ENCODE results near the gene MERTK.
"Not testable (repeated sequence)": the region's sequence is repeated elsewhere in the genome, so short reads cannot be mapped to it uniquely, and the experiment has no call there.

Gene MERTK

DNA sequence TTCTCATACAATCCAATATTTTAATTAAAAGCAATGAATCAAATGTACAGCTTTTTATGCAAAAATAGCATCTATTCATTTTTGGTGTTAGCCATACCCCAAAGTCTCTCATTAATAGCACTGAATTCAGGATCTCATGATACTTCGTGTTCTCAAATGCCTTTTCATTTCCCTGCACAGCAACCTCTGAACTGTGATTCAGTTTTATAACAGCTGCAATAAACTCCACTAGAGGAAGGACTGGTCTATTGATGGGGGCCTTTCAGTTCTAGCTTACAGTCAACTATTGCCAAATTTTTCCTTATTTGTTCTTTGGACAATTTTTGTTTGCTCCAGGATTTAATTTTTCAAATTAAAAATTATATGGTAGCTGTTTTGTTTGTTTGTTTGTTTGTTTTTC is 151.9 kb downstream of the MERTK start:
- DNase-seq: no peak
- intact Hi-C loops (cut with DNase I): loop anchor here (5.0 to 10.0 kb wide), 2 partner anchors 153 to 224 kb away; partner anchors contain the start of genes MERTK and ZC3H6

DNA sequence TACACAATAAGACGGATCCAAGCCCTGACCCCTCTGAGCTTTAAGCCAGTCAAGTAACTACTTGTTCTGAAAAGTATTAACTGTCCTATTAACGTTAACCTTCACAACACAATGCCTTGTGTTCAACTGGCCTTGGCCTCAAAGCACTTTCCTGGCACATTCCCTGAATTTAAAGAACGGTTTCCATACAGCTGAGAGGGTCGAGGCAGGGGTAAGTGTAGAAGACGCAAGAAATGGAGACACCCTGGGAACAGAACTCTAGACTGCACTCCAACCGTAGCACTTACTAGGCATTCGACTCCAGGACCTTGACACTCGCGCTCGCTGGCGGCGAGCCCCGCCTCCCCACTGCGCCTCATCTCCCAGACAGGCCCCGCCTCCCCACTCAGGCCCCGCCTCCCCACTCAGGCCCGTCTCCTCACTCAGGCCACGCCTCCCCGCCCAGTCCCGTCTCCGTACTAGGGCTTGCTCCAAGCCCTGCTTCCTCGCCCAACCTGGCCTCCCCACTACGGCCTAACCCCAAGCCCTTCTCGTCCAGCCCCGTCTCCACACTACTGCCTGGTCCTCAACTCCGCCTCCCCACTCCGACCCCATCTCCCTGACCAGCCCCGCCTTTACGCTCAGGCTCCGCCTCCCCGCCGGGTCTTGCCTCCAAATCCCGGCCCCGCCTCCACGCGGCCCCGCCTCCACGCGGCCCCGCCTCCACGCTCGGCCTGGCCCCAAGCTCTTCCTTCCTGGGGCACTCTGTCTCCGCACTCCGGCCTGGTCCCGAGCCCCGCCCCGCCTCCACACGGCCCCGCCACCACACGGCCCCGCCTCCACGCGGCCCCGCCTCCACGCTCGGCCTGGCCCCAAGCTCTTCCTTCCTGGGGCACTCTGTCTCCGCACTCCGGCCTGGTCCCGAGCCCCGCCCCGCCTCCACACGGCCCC is 155.8 kb downstream of the MERTK start:
- intact Hi-C loops (cut with DNase I): loop anchor here (5.0 to 10.0 kb wide), 2 partner anchors 157 to 221 kb away; partner anchors contain the start of genes MERTK and ZC3H6

DNA sequence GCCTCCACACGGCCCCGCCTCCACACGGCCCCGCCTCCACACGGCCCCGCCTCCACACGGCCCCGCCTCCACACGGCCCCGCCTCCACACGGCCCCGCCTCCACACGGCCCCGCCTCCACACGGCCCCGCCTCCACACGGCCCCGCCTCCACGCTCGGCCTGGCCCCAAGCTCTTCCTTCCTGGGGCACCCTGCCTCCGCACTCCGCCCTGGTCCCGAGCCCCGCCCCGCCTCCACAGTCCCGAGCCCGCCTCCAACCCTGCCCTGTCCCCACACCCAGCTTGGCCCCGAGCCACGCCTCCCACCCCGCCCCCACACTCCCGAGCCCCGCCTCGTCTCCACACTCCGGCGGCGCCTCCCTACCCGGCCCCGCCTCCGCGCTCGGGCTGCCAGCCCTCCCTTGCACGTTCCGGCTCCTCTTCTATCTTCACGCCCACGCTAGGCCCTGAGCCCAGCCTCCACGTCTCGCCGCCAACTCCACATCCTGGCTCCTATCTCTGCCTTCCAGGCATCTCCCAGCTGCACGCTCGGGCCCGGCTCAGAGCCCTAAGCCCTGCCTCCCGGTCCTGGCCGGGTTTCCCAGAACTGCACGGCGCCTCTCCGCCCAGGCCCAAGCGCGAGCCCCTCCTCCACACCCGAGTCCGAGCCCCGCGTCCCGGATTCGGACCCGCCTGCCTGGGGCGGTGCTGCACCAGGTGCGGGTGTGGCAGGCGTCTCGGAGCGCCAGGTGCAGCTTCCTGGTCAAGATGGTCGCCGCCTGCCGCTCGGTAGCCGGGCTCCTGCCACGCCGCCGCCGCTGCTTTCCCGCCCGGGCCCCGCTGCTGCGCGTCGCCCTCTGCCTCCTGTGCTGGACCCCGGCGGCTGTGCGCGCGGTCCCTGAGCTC is 156.7 kb downstream of the MERTK start, which contains the start of gene TMEM87B:
Gene TMEM87B, plus strand, starts transcription at position 423 of the 883 bp plus-strand sequence. Its CDS starts 323 bp downstream, at position 746.
- intact Hi-C loops (cut with DNase I): loop anchor here (5.0 to 10.0 kb wide), 2 partner anchors 158 to 220 kb away; partner anchors contain the start of genes MERTK and ZC3H6

More for the DNA sequence above, 155.8 kb downstream of the MERTK start:
- DNase-seq: peak; percentile 95 to 99 (median 98)

DNA sequence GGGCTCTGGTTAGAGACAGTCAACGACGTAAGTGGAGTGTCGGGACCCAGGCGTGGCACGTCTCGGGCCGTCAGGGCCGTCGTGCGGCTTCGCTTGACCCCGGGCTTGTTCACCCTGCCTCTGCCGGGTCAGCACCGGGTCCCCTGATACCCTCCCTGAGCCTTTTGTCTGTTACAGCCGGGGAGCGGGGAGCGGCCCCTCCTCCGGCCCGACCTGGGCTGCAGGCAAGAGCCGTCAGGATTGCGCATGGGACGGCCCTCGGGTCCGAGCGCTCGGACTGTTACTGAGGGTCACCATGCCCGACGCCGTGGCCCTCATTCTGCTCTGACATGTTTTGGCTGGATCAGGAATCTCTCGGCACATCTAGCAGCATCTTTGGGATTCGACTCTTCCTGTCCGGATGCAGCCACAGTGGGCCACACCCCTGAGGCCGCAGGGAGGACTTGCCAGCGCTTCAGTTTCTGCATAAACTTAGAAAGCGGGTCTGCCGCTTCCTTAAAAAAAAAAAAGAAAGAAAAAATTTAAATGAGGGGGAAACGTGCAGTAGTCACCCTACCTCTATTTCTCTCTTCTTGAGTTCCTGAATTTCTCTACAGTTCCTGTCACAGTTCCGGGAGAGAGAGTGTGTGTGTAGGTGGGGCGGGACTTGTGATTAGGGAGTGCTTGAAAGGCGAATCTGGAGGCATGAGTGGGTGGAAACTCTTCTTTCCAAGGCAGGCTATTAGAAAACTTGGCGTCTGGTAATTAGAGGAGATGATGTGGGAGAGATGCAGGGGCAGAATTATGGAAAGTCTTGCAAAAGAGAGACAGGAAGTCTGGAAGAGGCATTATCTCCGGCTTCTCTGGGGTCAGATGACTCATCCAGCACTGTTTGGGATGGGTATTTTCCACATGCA is 157.6 kb downstream of the MERTK start:
- intact Hi-C loops (cut with DNase I): loop anchor here (10.0 kb wide), 1 partner anchor 219 kb away; the partner anchor contains the start of gene ZC3H6

More for the DNA sequence above, 156.7 kb downstream of the MERTK start, which contains the start of gene TMEM87B:
- DNase-seq: peak; percentile 88 to 99 (median 97)

DNA sequence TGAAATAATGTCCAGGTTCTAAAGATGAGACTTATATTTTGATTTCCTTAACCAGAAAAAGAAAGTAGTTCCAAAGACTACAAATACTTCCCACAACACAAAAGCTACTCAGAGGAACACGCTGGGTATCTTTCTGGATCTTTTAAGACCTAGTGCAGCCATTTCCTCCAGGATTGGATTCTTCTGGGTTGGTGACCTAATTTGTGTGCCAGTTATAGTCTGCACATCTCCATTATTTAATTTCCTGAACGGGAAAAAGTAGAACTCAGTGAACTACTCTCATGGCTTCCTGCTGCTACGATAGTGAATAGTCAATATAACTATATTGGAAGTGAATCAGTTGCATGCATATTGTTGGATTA is 158.2 kb downstream of the MERTK start:
- DNase-seq: no peak
- intact Hi-C loops (cut with DNase I): loop anchor here (10.0 kb wide), 1 partner anchor 218 kb away; the partner anchor contains the start of gene ZC3H6

More for the DNA sequence above, 157.6 kb downstream of the MERTK start:
- peak; percentile 34 to 89 (median 65) for DNase-seq

DNA sequence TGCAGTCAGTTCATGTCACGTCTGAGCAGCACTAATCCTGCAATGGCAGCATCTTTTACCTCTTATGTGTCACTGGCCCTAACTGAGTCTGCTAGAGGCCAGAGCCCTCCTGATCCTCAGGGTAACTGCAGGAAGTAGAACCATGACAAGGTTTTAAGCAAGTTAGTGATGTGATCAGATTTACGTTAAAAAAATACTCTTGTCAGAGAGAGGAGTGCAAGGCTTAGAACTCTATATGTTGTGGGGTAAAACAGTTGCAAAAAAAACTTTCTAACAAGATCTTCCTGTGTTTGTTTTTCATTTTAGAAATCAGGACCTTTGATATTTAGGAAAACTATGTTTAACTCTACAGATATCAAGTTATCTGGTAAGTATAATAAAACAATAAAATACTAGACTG is 161.3 kb downstream of the MERTK start:
- intact Hi-C loops (cut with DNase I): loop anchor here (10.0 kb wide), 1 partner anchor 215 kb away; the partner anchor contains the start of gene ZC3H6
- DNase-seq: no peak

DNA sequence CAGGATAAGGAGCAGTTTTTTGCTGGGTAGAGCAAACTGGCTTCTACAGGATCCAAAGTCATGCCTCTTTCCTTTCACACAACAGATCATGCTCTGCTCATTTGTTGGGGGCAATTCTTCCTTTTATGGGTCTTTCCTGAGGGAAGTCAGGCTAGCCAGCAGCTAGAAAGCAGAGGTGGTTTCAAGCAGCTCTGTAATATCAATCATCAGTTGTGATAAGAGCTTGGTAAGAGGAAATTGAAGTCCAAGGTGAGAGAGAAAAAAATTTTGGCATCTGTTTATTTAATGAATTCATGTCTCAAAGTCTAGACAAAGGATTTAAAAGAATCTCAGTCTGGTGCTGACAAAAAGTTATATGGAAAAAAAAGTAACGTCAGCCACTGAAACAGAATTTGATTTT is 162.9 kb downstream of the MERTK start:
- no peak for DNase-seq
- intact Hi-C loops (cut with DNase I): no loop called here

DNA sequence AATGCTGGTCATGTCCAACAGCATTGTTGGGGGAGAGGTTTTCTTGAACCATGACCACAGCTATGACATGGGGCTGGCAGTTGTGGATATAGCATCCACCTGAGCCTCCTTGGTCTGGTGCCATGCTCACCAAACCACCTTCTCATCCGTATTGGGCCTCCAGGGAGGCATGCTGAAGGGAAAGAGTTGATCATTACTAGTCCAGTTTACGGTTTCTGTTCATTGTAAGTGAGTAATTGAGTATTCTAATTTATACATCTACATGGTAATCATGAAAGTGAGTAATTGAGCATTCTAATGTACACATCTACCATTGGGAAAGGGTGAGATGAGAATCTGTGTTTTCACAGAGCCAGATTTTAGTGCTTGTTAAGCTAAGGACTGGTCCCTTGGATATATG is 163.4 kb downstream of the MERTK start:
- no peak for DNase-seq
- intact Hi-C loops (cut with DNase I): no loop called here

DNA sequence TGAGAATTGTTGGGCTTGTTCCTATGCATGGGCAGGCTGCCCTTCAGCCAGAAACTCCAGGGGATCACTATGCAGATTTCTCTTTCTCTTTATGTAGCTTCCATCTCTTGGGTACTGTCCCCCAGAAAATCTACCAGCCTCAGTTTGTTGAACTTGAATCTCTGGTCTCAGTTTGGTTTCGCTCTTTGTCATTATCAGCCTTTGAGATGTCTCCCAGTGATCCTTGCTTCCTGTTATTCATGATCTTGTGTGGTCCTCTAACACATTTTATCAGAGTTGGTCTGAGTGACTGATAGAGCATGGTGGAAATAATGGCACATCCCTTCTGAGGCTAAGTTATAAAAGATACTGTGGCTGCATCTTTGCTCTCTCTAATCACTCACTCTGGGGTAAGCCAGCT is 164.5 kb downstream of the MERTK start:
- intact Hi-C loops (cut with DNase I): no loop called here
- no peak for DNase-seq

DNA sequence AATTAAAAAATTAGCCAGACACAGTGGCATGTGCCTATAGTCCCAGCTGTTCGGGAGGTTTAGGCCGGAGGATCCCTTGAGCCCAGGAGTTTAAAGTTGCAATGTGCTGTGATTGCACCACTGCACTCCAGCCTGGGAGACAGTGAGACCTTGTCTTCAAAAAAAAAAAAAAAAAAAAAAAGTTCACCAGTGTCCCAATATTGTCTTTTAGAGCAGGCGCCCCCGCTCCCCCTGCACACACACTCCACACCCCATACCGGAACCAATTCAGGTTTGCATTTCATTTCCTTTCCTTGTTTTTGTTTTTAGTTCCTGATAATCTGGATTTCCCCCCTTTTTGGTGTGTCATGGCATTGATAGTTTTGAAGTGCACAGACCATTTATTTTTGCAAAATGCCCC is 167.1 kb downstream of the MERTK start:
- intact Hi-C loops (cut with DNase I): no loop called here
- no peak for DNase-seq

DNA sequence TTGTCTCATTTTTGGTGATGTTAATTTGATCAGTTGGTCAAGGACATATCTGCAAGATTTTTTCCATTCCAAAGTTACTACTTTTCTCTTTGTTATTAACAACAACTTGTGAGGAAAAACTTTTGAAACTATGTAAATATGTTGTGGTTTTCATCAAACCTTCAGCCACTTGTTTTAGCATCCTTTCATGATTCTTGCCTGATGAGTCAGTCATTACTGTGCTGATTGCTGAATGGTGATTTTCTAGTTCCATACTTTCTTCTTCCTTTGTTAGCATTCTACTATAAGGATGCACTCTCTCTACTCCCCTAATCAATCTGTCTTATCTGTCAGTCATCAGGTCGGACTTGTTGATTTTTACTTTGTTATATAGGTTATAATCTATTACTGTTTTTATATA is 167.6 kb downstream of the MERTK start:
- no peak for DNase-seq
- intact Hi-C loops (cut with DNase I): no loop called here

DNA sequence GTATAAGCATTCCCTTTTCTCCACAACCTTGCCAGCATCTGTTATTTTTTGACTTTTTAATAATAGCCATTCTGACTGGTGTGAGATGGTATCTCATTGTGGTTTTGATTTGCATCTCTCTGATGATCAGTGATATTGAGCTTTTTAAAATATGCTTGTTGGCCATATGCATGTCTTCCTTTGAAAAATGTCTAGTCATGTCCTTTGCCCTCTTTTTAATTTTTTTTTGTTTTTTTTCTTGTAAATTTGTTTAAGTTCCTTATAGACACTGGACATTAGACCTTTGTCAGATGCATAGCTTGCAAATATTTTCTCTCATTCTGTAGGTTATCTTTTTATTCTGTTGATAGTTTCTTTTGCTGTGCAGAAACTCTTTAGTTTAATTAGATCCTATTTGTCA is 171.4 kb downstream of the MERTK start:
- DNase-seq; intact Hi-C loops (cut with DNase I): not testable (repeated sequence)

DNA sequence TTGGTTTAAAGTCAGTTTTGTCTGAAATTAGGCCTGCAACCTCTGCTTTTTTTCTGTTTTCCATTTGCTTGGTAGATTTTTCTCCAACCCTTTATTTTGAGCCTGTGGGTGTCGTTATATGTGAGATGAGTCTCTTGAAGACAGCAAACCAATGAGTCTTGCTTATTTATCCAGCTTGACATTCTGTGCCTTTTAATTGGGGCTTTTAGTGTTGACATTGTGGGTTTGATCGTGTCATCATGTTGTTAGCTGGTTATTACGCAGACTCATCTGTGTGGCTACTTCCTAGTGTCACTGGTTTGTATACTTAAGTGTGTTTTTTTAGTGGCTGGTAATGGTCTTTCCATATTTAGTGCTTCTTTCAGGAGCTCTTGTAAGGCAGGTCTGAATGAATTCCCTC is 175.5 kb downstream of the MERTK start:
- intact Hi-C loops (cut with DNase I): no loop called here
- no peak for DNase-seq

DNA sequence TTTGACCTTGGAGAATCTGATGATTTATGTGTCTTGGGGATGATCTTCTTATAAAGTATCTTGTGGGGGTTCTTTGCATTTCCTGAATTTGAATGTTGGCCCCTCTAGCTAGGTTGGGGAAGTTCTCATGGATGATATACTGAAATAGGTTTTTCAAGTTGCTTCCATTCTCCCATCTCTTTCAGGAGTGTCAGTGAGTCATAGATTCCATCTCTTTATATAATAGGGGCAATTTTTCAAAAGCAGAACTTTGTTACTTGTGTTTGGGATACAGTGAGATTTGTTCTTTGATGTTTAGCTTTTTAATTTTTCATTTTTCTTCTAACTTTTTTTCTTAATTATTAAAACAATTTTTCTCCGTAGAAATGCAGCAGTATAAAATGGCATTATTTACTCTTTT is 176.1 kb downstream of the MERTK start:
- intact Hi-C loops (cut with DNase I): no loop called here
- DNase-seq: no peak

DNA sequence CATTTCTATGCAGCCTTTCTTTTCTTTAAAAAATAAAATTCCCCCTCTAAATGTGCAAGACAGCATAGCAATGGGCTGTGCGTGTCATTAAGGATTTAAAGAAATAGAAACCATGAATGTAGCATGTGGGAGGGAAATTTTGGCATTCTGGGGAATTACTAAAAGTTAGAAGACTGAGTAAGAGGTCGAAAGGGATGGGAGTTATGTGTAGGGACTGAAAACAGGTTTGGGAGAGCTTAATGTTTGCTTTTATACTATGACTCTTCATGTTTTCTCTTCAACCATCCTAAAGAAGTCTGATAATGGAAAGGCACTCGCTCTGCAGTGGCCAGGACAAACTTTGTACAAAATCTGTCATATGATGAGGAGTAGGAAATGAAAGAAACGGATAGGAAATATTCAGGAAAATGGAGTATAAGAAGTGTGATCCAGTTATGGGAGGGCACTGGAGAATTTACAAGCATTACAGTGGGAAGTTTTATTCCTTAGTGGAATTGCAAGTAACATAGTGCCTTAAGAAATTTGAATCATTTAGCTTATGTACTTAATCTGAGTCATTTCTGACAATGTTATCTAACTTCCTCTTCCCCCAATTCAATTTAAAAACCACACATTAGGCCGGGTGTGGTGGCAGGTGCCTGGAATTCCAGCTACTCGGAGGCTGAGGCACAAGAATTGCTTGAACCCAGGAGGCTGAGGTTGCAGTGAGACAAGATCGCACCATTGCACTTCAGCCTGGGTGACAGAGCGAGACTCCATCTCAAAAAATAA is 177.3 kb downstream of the MERTK start:
- DNase-seq: peak in 15 of 42 donors; percentile 4 to 60 (median 27)
- intact Hi-C loops (cut with DNase I): no loop called here

DNA sequence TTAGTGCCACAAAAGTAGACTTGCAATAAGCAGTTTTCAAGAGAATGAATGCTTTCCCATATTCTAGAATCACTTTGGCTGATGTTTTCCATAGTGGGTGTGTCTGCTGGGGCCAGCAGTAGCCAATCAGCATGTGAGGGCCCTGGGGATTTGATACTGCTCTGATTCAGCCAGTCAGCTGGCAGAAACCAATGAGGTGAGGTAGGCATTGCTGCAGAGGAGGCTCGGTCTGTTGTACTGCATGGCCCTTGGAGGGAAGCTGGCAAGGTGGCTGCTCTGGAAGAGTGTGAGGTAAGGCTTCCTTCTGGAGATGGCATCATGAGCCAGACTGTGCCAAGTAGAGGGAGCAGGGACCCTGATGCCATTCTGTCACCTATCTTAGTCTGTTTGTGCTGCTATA is 179.4 kb downstream of the MERTK start:
- no peak for DNase-seq
- intact Hi-C loops (cut with DNase I): no loop called here

Data from head of caudate nucleus (tissue), 42 donors.